SH-SY5Y (cell line): ENCODE data around the gene SOCS6.

Source experiments
- GATA2 ChIP-seq: IDR thresholded peaks from 2 replicates; pipeline ENCODE4 v1.6.1; 2011; ENCODE audit warnings: mild to moderate bottlenecking, low read depth, low read length
- GATA3 ChIP-seq: IDR thresholded peaks from 2 replicates; pipeline ENCODE4 v1.6.1; 2011; ENCODE audit warnings: low read depth, mild to moderate bottlenecking, low read length, moderate library complexity

SOCS6 gene

DNA sequence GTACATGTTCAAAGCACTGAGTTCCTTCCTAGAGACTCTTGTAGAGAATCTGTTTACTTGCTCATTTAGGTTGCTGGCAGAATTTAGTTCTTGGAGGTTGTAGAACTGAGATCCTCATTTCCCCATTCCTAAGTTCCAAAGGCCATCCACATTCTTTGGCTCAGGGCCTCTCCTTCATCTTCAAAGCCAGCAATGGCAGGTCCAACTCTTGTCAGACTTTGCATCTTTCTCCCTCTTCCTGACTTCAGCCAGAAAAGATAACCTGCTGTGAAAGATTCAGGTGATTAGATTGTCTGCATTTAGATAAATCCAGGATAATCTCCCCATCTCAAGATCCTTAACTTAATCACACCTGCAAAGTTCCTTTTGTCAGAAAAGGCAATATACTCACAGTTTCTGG is 51.1 kb downstream of the SOCS6 start:
- TF ChIP-seq GATA2 (no peak), GATA3 (no peak)

DNA sequence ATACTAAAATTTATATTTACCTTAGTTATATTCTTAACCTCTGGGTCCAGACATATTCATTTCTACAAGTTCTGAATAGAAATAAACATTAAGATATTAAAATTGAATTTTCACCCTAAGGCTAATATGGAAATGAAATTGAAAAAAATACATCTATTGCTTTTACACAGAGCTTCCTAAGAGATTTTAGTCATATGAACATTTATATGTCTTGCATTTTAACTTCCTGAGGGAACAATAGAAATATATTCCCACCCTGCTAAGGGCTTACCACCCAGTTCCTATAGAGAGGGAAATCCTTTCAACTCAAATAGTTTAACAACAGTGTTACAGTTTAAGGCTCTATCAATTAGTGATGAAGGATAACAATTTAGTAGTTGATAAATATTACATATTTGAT is 60.5 kb downstream of the SOCS6 start:
- no peak for TF ChIP-seq GATA2
- TF ChIP-seq GATA3: no peak

- no peak for TF ChIP-seq GATA3
- TF ChIP-seq GATA2: no peak
Observed at GRCh38 chr18:70354080-70354479, 65.2 kb downstream of the SOCS6 start.

GRCh38 chr18:70354771-70355170 is 65.9 kb downstream of the SOCS6 start:
- no peak for TF ChIP-seq GATA2
- TF ChIP-seq GATA3: no peak

DNA sequence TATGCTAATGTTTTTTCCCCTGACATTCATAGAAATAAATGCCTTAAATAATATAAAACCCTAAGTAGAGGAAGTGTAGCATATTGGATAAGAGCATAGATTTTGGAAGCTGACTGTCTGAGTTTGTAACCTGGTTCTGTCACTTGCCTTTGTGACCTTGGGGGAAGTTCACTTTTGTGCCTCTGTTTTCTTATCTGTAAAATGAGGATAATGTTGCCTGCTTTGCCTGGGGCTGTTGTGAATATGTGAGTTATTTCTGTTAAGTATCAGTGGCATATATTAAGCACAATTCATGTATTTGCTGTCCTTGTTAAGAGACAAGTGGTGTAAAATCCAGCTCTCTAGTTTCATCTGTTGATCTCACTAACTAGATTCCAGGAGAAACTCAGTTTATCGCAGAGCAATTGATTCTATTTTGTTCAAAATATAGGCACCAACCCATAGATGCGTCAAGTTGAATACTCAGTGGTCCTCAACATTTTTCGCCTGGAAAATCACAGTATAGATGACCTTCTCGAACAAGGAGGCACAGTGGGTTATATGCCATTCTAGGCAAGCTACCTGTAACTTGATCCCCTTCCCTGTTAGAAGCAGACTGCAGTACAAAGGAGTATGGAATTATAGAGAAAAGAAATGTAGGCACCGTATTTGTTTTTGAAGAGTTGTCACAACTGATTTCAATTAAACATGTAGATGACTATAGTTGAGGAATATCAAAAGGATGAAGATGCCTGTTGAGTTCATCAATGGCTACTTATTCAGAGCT is 67.0 kb downstream of the SOCS6 start:
- TF ChIP-seq GATA2 (no peak), GATA3 (no peak)

DNA sequence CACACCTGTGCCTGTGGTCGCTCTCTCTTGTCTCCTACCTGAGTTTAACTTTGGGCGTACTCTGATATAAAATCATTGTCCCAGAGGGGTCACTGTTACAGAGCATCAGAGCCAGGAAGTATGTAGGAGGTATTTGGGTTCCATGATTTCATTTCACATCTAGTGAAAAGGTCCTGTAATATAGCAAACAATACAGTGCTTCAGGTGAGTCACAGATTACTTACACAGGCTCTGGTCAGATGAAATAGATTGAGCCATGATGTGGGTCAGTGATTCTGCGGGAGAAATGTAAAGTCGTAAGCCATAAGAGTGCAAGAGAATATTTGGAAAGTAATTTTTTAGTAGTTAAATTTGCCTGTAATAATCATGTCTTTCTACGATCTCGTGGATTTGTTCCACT is 70.2 kb downstream of the SOCS6 start:
- TF ChIP-seq GATA3: no peak
- no peak for TF ChIP-seq GATA2

- no peak for TF ChIP-seq GATA2
- no peak for TF ChIP-seq GATA3
Observed at GRCh38 chr18:70362258-70362657, 73.4 kb downstream of the SOCS6 start.

- TF ChIP-seq GATA2: no peak
Observed at GRCh38 chr18:70363861-70364260, 75.0 kb downstream of the SOCS6 start.

DNA sequence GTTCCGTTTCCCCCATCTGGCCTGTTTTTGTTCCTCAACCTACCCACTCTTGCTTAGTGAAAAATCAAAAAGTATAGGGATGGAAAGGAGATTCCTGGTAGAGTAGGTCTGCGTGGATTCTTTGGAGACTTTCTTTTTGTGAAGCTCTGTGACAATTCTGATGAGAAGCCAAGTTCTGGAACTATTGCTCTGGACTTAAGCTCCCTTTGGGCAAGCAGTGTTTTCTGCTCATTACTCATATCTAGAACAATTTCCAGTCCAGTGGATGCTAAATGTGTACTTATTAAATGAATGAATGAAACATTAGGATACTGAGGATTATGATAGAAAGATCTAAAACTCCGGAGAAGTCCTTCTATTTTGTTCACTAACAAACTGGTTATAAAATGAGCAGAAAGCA is 76.5 kb downstream of the SOCS6 start:
- TF ChIP-seq GATA2: no peak
- TF ChIP-seq GATA3: no peak

- no peak for TF ChIP-seq GATA3
- TF ChIP-seq GATA2: no peak
Observed at GRCh38 chr18:70366174-70366573, 77.3 kb downstream of the SOCS6 start.

- TF ChIP-seq GATA2 (no peak), GATA3 (no peak)
Observed at GRCh38 chr18:70366670-70367069, 77.8 kb downstream of the SOCS6 start.

- TF ChIP-seq GATA2 (no peak), GATA3 (no peak)
Observed at GRCh38 chr18:70368903-70369302, 80.1 kb downstream of the SOCS6 start.

GRCh38 chr18:70370762-70371733 is 82.2 kb downstream of the SOCS6 start:
- no peak for TF ChIP-seq GATA2
- TF ChIP-seq GATA3: no peak

DNA sequence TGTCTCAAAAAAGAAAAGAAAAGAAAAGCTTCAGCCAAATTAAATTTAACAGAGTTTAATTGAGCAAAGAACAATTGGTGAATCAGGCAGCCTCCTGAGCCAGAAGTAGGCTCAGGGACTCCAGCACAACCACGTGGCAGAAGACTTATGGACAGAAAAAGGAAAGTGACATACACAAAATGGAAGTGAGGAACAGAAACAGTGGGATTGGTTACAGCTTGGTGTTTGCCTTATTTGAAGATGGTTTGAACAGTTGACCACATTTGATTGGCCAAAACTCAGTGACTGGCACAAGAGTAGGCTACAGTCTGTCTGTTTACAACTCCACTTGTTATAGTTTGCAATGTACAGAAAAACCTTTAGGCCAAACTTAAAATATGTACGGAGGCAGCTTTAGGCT is 83.1 kb downstream of the SOCS6 start:
- TF ChIP-seq GATA2 (no peak), GATA3 (no peak)

DNA sequence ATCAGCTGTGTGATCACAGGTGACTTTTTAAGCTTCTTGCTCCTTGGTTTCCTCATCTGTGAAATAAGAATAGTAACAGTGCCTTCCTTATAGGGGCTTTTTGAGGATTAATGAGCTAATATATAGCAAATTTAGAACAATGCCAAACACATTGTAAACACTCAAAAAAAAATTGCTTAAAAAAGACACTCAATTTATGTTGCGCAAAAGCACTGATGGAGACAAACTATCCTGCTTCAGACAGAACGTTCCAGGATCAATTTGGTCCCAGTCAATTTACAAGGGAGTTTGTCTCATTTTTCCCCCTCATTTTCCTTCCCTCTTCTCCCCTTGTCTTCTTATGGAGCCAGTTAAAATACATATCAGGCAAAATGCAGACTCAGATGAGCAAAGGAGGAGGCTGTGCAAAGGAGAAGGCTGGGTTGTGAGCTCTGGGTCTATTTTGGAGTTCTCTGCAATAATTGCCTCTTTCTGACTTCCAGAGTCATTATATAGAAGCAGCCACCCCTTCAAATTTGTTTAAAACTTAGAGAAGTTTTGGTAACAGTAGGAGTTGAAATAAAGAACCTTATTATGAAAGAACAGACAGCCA is 83.7 kb downstream of the SOCS6 start:
- TF ChIP-seq GATA2: no peak
- no peak for TF ChIP-seq GATA3
